HEK293 (cell line): Measurements from ENCODE around the gene CD84.

Source experiments
- CTCF ChIA-PET: fragments of 350-600 bp; formaldehyde crosslinking; extraction: SDS; loops from one replicate; lab custom pipeline; 2021; ENCODE audit warnings: antibody characterized with exemption; lab: Yijun Ruan, JAX
- POLR2A ChIA-PET: fragments of 300-600 bp; formaldehyde crosslinking; extraction: SDS; loops from one replicate; lab custom pipeline; 2020; ENCODE audit warnings: antibody characterized with exemption, inconsistent platforms; lab: Yijun Ruan, JAX
- H3K27ac ChIP-seq: fragments of 200-500 bp; sonication (Bioruptor generic); 2 replicates; pipeline ENCODE4 v1.5.1; 2014; ENCODE audit warnings: low read depth, low read length, control low read depth, inconsistent platforms; ENCODE audit errors: extremely low read depth
- H3K36me3 ChIP-seq, 2 experiments: fragments of 200-500 bp in 1 of 2; sonication (Bioruptor generic) in 1 of 2; 1 replicate in 1 of 2; 2 replicates in 1 of 2; pipeline ENCODE4 v1.5.1; 2014 to 2017; ENCODE audit warnings: inconsistent platforms in 2 of 2, low read length in 2 of 2; ENCODE audit not compliant: control insufficient read depth in 2 of 2, insufficient read depth in 1 of 2
- H3K4me1 ChIP-seq: fragments of 200-500 bp; sonication (Bioruptor generic); 2 replicates; pipeline ENCODE4 v1.5.1; 2014; ENCODE audit warnings: mild to moderate bottlenecking, low read length, inconsistent platforms; ENCODE audit not compliant: control insufficient read depth, insufficient read depth
- H3K4me3 ChIP-seq: 2 replicates; pipeline ENCODE4 v1.5.1; 2011; ENCODE audit warnings: low read depth, mild to moderate bottlenecking, control low read depth, low read length, moderate library complexity
- H3K9me3 ChIP-seq: fragments of 200-500 bp; sonication (Bioruptor generic); 2 replicates; pipeline ENCODE4 v1.5.1; 2014; ENCODE audit warnings: low read depth, low read length, inconsistent platforms; ENCODE audit not compliant: control insufficient read depth, insufficient read depth
- CTCF ChIP-seq: fragments of 450-650 bp; formaldehyde crosslinking; IDR thresholded peaks from 2 replicates; pipeline ENCODE4 v1.5.1; 2016; ENCODE audit warnings: missing biosample characterization, missing genetic modification characterization
- GFI1B ChIP-seq: fragments of 450-650 bp; formaldehyde crosslinking; IDR thresholded peaks from 2 replicates; pipeline ENCODE4 v1.5.1; 2016; ENCODE audit warnings: missing biosample characterization, missing genetic modification characterization
- IKZF3 ChIP-seq: fragments of 450-650 bp; IDR thresholded peaks from 2 replicates; pipeline ENCODE4 v1.5.0; 2018; ENCODE audit warnings: missing biosample characterization, mild to moderate bottlenecking, missing genetic modification characterization, moderate library complexity
- SP2 ChIP-seq: fragments of 450-650 bp; formaldehyde crosslinking; IDR thresholded peaks from 2 replicates; pipeline ENCODE4 v1.5.1; 2016; ENCODE audit warnings: missing biosample characterization, missing genetic modification characterization
- TCF7L2 ChIP-seq: IDR thresholded peaks from 2 replicates; pipeline ENCODE4 v1.6.1; 2011; ENCODE audit warnings: low read depth, mild to moderate bottlenecking, inconsistent platforms, low read length, moderate library complexity, borderline replicate concordance
- YY1 ChIP-seq: fragments of 450-650 bp; formaldehyde crosslinking; IDR thresholded peaks from 2 replicates; pipeline ENCODE4 v1.5.1; 2018; ENCODE audit warnings: missing biosample characterization, missing genetic modification characterization
- ZBTB20 ChIP-seq: fragments of 450-650 bp; formaldehyde crosslinking; IDR thresholded peaks from 2 replicates; pipeline ENCODE4 v1.5.1; 2016; ENCODE audit warnings: missing biosample characterization, missing genetic modification characterization
- ZBTB44 ChIP-seq: fragments of 450-650 bp; IDR thresholded peaks from 2 replicates; pipeline ENCODE4 v1.5.1; 2018; ENCODE audit warnings: missing biosample characterization, mild to moderate bottlenecking, missing genetic modification characterization
- ZBTB8A ChIP-seq: fragments of 450-650 bp; formaldehyde crosslinking; IDR thresholded peaks from 2 replicates; pipeline ENCODE4 v1.5.1; 2016; ENCODE audit warnings: missing biosample characterization, missing genetic modification characterization
- ZEB2 ChIP-seq: fragments of 450-650 bp; formaldehyde crosslinking; IDR thresholded peaks from 2 replicates; pipeline ENCODE4 v1.5.1; 2016; ENCODE audit warnings: missing biosample characterization, missing genetic modification characterization
- ZFHX2 ChIP-seq: fragments of 450-650 bp; formaldehyde crosslinking; conservative IDR thresholded peaks from 2 replicates; pipeline ENCODE4 v1.5.1; 2016; ENCODE audit warnings: missing biosample characterization, missing genetic modification characterization
- ZIC2 ChIP-seq: fragments of 450-650 bp; formaldehyde crosslinking; IDR thresholded peaks from 2 replicates; pipeline ENCODE4 v1.5.1; 2016; ENCODE audit warnings: missing biosample characterization, missing genetic modification characterization
- ZNF138 ChIP-seq: fragments of 450-650 bp; formaldehyde crosslinking; IDR thresholded peaks from 2 replicates; pipeline ENCODE4 v1.5.1; 2016; ENCODE audit warnings: missing biosample characterization, missing genetic modification characterization, borderline replicate concordance
- ZNF148 ChIP-seq: fragments of 450-650 bp; formaldehyde crosslinking; IDR thresholded peaks from 2 replicates; pipeline ENCODE4 v1.5.0; 2017; ENCODE audit warnings: missing biosample characterization, missing genetic modification characterization, borderline replicate concordance
- ZNF26 ChIP-seq: fragments of 450-650 bp; formaldehyde crosslinking; IDR thresholded peaks from 2 replicates; pipeline ENCODE4 v1.5.1; 2016; ENCODE audit warnings: missing biosample characterization, missing genetic modification characterization
- ZNF266 ChIP-seq: fragments of 450-650 bp; formaldehyde crosslinking; IDR thresholded peaks from 2 replicates; pipeline ENCODE4 v1.5.1; 2016; ENCODE audit warnings: missing biosample characterization, missing genetic modification characterization, low read depth
- ZNF366 ChIP-seq: fragments of 450-650 bp; formaldehyde crosslinking; conservative IDR thresholded peaks from 2 replicates; pipeline ENCODE4 v1.5.1; 2016; ENCODE audit warnings: missing biosample characterization, missing genetic modification characterization
- ZNF514 ChIP-seq: fragments of 450-650 bp; formaldehyde crosslinking; IDR thresholded peaks from 2 replicates; pipeline ENCODE4 v1.5.1; 2016; ENCODE audit warnings: missing biosample characterization, missing genetic modification characterization
- ZNF529 ChIP-seq: fragments of 450-650 bp; formaldehyde crosslinking; IDR thresholded peaks from 2 replicates; pipeline ENCODE4 v1.5.1; 2017; ENCODE audit warnings: missing genetic modification characterization, missing biosample characterization; ENCODE audit not compliant: insufficient replicate concordance
- ZNF549 ChIP-seq: fragments of 450-650 bp; IDR thresholded peaks from 2 replicates; pipeline ENCODE4 v1.5.1; 2018; ENCODE audit warnings: missing biosample characterization, missing genetic modification characterization, mild to moderate bottlenecking, inconsistent platforms, moderate library complexity
- ZNF580 ChIP-seq: fragments of 450-650 bp; formaldehyde crosslinking; IDR thresholded peaks from 2 replicates; pipeline ENCODE4 v1.5.1; 2016; ENCODE audit warnings: missing biosample characterization, missing genetic modification characterization
- ZNF596 ChIP-seq: fragments of 450-650 bp; IDR thresholded peaks from 2 replicates; pipeline ENCODE4 v1.5.0; 2018; ENCODE audit warnings: missing biosample characterization, mild to moderate bottlenecking, missing genetic modification characterization, moderate library complexity
- ZNF654 ChIP-seq: fragments of 450-650 bp; formaldehyde crosslinking; IDR thresholded peaks from 2 replicates; pipeline ENCODE4 v1.5.1; 2016; ENCODE audit warnings: low read depth, missing biosample characterization, missing genetic modification characterization
- ZNF660 ChIP-seq: fragments of 450-650 bp; IDR thresholded peaks from 2 replicates; pipeline ENCODE4 v1.5.1; 2018; ENCODE audit warnings: missing biosample characterization, mild to moderate bottlenecking, missing genetic modification characterization
- ZNF843 ChIP-seq: fragments of 450-650 bp; formaldehyde crosslinking; IDR thresholded peaks from 2 replicates; pipeline ENCODE4 v1.5.1; 2016; ENCODE audit warnings: missing biosample characterization, missing genetic modification characterization
- ZSCAN16 ChIP-seq: fragments of 450-650 bp; formaldehyde crosslinking; IDR thresholded peaks from 2 replicates; pipeline ENCODE4 v1.5.1; 2016; ENCODE audit warnings: missing biosample characterization, missing genetic modification characterization

Gene CD84

GRCh38 chr1:160548960-160549664, 30.2 kb downstream of the CD84 start (continued):
- no peak for TF ChIP-seq ZNF148 (tag by site-specific recombination)
- TF ChIP-seq ZBTB44 (tag by site-specific recombination), result no peak
- no peak for TF ChIP-seq ZNF138 (tag by site-specific recombination)
- no peak for TF ChIP-seq ZNF26 (tag by site-specific recombination)
- no peak for TF ChIP-seq ZNF266 (tag by site-specific recombination)
- TF ChIP-seq YY1 (tag by site-specific recombination), result no peak
- no peak for TF ChIP-seq TCF7L2
- TF ChIP-seq ZFHX2, result no peak
- TF ChIP-seq ZNF549 (tag by site-specific recombination), result no peak
- no peak for TF ChIP-seq ZSCAN16 (tag by site-specific recombination)
- no peak for TF ChIP-seq ZNF580

- POLR2A ChIA-PET, result no interaction called here
- Histone ChIP-seq H3K4me1 (no peaks in the 10 kb centered on the region), H3K27ac (no peak overlapping the region), H3K36me3 (no peaks in the 10 kb centered on the region), H3K9me3 (no peaks in the 10 kb centered on the region), H3K4me3 (no peak overlapping the region)
- TF ChIP-seq ZNF843 (tag by site-specific recombination), result no peak
- no peak for TF ChIP-seq ZBTB20
- no peak for TF ChIP-seq GFI1B (tag by site-specific recombination)
- no peak for TF ChIP-seq ZNF596 (tag by site-specific recombination)
- CTCF ChIA-PET, result interaction anchor here (0.7 kb wide), 1 partner anchor 462 kb away, joined by 3 read pairs; no protein-coding TSS in a partner anchor
These were observed 31.1 kb downstream of the CD84 start for GRCh38 chr1:160548183-160548582.

GRCh38 chr1:160547422-160547821, 31.9 kb downstream of the CD84 start:
- Histone ChIP-seq H3K27ac (no peak overlapping the region), H3K4me3 (no peak overlapping the region), H3K4me1 (no peaks in the 10 kb centered on the region), H3K36me3 (no peaks in the 10 kb centered on the region), H3K9me3 (no peaks in the 10 kb centered on the region)
- ChIA-PET POLR2A (no interaction called here), CTCF (interaction anchor here (1.3 kb wide), 1 partner anchor 12 kb away, joined by 5 read pairs; no protein-coding TSS in a partner anchor)
- TF ChIP-seq ZIC2 (no peak), ZNF529 (tag by site-specific recombination) (no peak), ZBTB8A (tag by site-specific recombination) (no peak), ZNF654 (tag by site-specific recombination) (no peak), ZEB2 (tag by site-specific recombination) (no peak), ZNF366 (tag by site-specific recombination) (no peak), IKZF3 (tag by site-specific recombination) (no peak), CTCF (tag by site-specific recombination) (no peak), ZNF514 (tag by site-specific recombination) (no peak), SP2 (no peak), ZNF660 (no peak)
